A549 (cell line): ENCODE measurements around the gene NAXD. TPM values are rescaled to one million over a fixed set of nuclear protein-coding genes. Genes with fewer than 3 reads are reported as not detected.

Source experiments
- ATAC-seq, 2 experiments: fragments of 200-7000 bp in 1 of 2; fragments of >200 bp in 1 of 2; cut with Nextera tagmentation in 1 of 2; cut with Tn5 transposase in 1 of 2; 3 replicates each; pipeline versions ENCODE4 v1.8.0 to v1.9.1; 2018 to 2020; ENCODE audit warnings: mild to moderate bottlenecking in 1 of 2, moderate library complexity in 1 of 2
- CTCF ChIA-PET: fragments of 300-600 bp; sonication (Branson Sonifier 250); formaldehyde crosslinking; extraction: SDS; loops from one replicate; lab custom pipeline; 2021; ENCODE audit warnings: antibody characterized with exemption, inconsistent platforms; lab: Yijun Ruan, JAX
- POLR2A ChIA-PET: fragments of 350-600 bp; formaldehyde crosslinking; extraction: SDS; loops from one replicate; lab custom pipeline; 2021; ENCODE audit warnings: antibody characterized with exemption, inconsistent platforms; lab: Yijun Ruan, JAX
- DNase-seq, 2 experiments: peaks; one replicate each; pipeline versions ENCODE4 v3.0.0 to v3.0.0-alpha.2; 2011 to 2016; ENCODE audit warnings: low read depth in 1 of 2, low spot score in 1 of 2
- FAIRE-seq: peaks from 2 replicates; lab custom pipeline; 2011; peaks lifted over from hg19 to GRCh38; lab: Jason Lieb, UNC
- H3K27ac ChIP-seq, 2 experiments: fragments of >200 bp; sonication (Bioruptor Twin); formaldehyde crosslinking; 3 replicates each; pipeline ENCODE4 v1.5.1; 2016 to 2017
- H3K4me1 ChIP-seq: fragments of >200 bp; sonication (Bioruptor Twin); formaldehyde crosslinking; 3 replicates; pipeline ENCODE4 v1.6.1; 2016
- H3K4me2 ChIP-seq: fragments of >200 bp; sonication (Bioruptor Twin); formaldehyde crosslinking; 3 replicates; pipeline ENCODE4 v1.6.1; 2016
- H3K4me3 ChIP-seq: fragments of >200 bp; sonication (Bioruptor Twin); formaldehyde crosslinking; 3 replicates; pipeline ENCODE4 v1.5.1; 2016
- H3K9me3 ChIP-seq: fragments of >200 bp; sonication (Bioruptor Twin); formaldehyde crosslinking; 3 replicates; pipeline ENCODE4 v1.6.1; 2016
- BHLHE40 ChIP-seq: IDR thresholded peaks from 2 replicates; pipeline ENCODE4 v1.6.1; 2012; ENCODE audit warnings: low read depth, low read length, inconsistent platforms
- CHD2 ChIP-seq: fragments of 150-350 bp; IDR thresholded peaks from 2 replicates; pipeline ENCODE4 v1.6.1; 2014; ENCODE audit warnings: low read length; ENCODE audit not compliant: partially characterized antibody
- EP300 ChIP-seq, 2 experiments: fragments of >200 bp; sonication (Bioruptor Twin); formaldehyde crosslinking; IDR thresholded peaks; 2 replicates in 1 of 2; 3 replicates in 1 of 2; pipeline ENCODE4 v1.6.1; 2016 to 2017
- ESRRA ChIP-seq: fragments of 150-350 bp; IDR thresholded peaks from 2 replicates; pipeline ENCODE4 v1.6.1; 2014; ENCODE audit warnings: mild to moderate bottlenecking, low read length, borderline replicate concordance
- FOXS1 ChIP-seq: fragments of 250-450 bp; sonication (Bioruptor Pico); IDR thresholded peaks from 2 replicates; pipeline ENCODE4 v1.5.0; 2020; ENCODE audit warnings: mild to moderate bottlenecking, moderate library complexity
- HOXA7 ChIP-seq: fragments of 250-450 bp; sonication (Bioruptor Pico); IDR thresholded peaks from 2 replicates; pipeline ENCODE4 v1.5.0; 2020; ENCODE audit warnings: mild to moderate bottlenecking, moderate library complexity
- KDM1A ChIP-seq: fragments of 200-600 bp; sonication (generic); IDR thresholded peaks from 2 replicates; pipeline ENCODE4 v1.6.1; 2016; ENCODE audit warnings: low read depth, mild to moderate bottlenecking
- KDM5A ChIP-seq: fragments of 200-600 bp; sonication (generic); IDR thresholded peaks from 2 replicates; pipeline ENCODE4 v1.6.1; 2016; ENCODE audit warnings: antibody characterized with exemption, mild to moderate bottlenecking
- MAFK ChIP-seq: fragments of 450-650 bp; IDR thresholded peaks from 2 replicates; pipeline ENCODE4 v1.6.1; 2014; ENCODE audit not compliant: partially characterized antibody
- MAZ ChIP-seq: fragments of 150-350 bp; IDR thresholded peaks from 2 replicates; pipeline ENCODE4 v1.6.1; 2014; ENCODE audit warnings: antibody characterized with exemption, low read depth, low read length, borderline replicate concordance
- MYC ChIP-seq: IDR thresholded peaks from 2 replicates; pipeline ENCODE4 v1.6.1; 2012; ENCODE audit warnings: mild to moderate bottlenecking, inconsistent platforms, low read length, improper control_type of control experiment, borderline replicate concordance
- NR3C1 ChIP-seq: fragments of >200 bp; sonication (Bioruptor Twin); formaldehyde crosslinking; IDR thresholded peaks from 3 replicates; pipeline ENCODE4 v1.6.1; 2017
- PHF8 ChIP-seq: fragments of 200-600 bp; sonication (generic); IDR thresholded peaks from 2 replicates; pipeline ENCODE4 v1.6.1; 2016; ENCODE audit warnings: low read depth, mild to moderate bottlenecking, antibody characterized with exemption, moderate library complexity, borderline replicate concordance
- RAD21 ChIP-seq, 2 experiments: fragments of >200 bp in 1 of 2; sonication (Bioruptor Twin) in 1 of 2; formaldehyde crosslinking in 1 of 2; IDR thresholded peaks in 1 of 2; conservative IDR thresholded peaks in 1 of 2; 2 replicates in 1 of 2; 3 replicates in 1 of 2; pipeline ENCODE4 v1.6.1; 2012 to 2018; ENCODE audit warnings: inconsistent platforms in 1 of 2
- RFX5 ChIP-seq: fragments of 450-650 bp; IDR thresholded peaks from 2 replicates; pipeline ENCODE4 v1.7.1; 2014; ENCODE audit warnings: antibody characterized with exemption, mild to moderate bottlenecking, moderate library complexity
- TP53 ChIP-seq: fragments of 250-450 bp; sonication (Bioruptor Pico); IDR thresholded peaks from 2 replicates; pipeline ENCODE4 v1.5.0; 2021; ENCODE audit warnings: mild to moderate bottlenecking, moderate library complexity
- ZFP36 ChIP-seq: fragments of 450-650 bp; IDR thresholded peaks from 2 replicates; pipeline ENCODE4 v1.6.1; 2014; ENCODE audit warnings: borderline replicate concordance; ENCODE audit not compliant: partially characterized antibody
- WGBS: methylation state at CpG from one replicate; pipeline ENCODE4 v1.1.6; 2017; ENCODE audit errors: missing lambda C conversion rate; 5-methylcytosine and 5-hydroxymethylcytosine counted together
- polyA plus RNA-seq, 4 experiments: library from polyadenylated mRNA; depleted of rRNA in 3 of 4; stranded (reverse); fragments of >200 nt; fragmentation: RNase III in 1 of 4; extraction: RNeasy Plus Mini Kit Qiagen cat#74134 plus additional on column Dnase treatment in 1 of 4; gene quantifications; 2 replicates in 3 of 4; 3 replicates in 1 of 4; pipeline ENCODE4 v1.2.3, GENCODE V29; 2011 to 2017
- TF ChIP-seq, protein P1 (sequence below): IDR thresholded peaks from 2 replicates; pipeline ENCODE4 v1.6.1; 2012; ENCODE audit warnings: low read depth, borderline replicate concordance
- TF ChIP-seq, protein P2 (sequence below): IDR thresholded peaks from 2 replicates; pipeline ENCODE4 v1.6.1; 2012
- TF ChIP-seq, protein P3 (sequence below): IDR thresholded peaks from 2 replicates; pipeline ENCODE4 v1.6.1; 2012
- TF ChIP-seq, protein P4 (sequence below): fragments of 450-650 bp; IDR thresholded peaks from 2 replicates; pipeline ENCODE4 v1.6.1; 2014; ENCODE audit warnings: antibody characterized with exemption

Gene NAXD
- polyA plus RNA-seq, 2 of the 4 experiments (the other 2 are of a cell fraction): 14.2 to 19.0 TPM

DNA sequence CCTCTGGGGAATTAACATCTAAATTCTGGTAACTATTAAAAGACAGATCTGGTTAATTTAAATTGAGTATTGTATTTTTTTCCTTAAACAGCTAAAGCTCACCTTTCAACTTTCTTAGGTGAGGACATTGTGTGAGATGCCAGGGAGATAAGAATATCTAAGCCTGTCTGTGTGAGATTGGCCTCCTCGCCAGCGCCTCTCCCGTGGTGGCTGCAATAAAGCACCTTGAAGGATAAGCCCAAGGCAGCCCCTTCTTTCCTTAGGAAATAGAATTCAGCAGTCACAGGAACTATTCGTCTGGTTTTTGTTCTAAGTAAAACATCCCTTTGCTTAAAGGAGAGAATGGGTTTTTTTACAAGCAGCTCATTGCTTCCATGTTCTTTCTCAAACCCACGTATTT lies 24.6 kb downstream of the NAXD start:
- Histone ChIP-seq H3K4me3 (no peak overlapping the region), H3K4me2 (no peak overlapping the region), H3K27ac (no peak overlapping the region), H3K9me3 (no peaks in the 10 kb centered on the region), H3K4me1 (no peaks in the 10 kb centered on the region; the same call in 2 of the 3 replicates)
- WGBS: 83% methylated on average over 5 of the region's 5 CpGs
- ChIA-PET CTCF (interaction anchor here (1.0 to 2.1 kb wide), 4 partner anchors 9 to 184 kb away, joined by 3 to 7 read pairs (median 4); no protein-coding TSS in a partner anchor), POLR2A (interaction anchor here (0.6 to 0.9 kb wide), 2 partner anchors 45 to 75 kb away, joined by 3 to 4 read pairs; no protein-coding TSS in a partner anchor)
- FAIRE-seq (no peak), DNase-seq (no peak), ATAC-seq (no peak)
- TF ChIP-seq BHLHE40 (no peak), TP53 (CRISPR knock-in tag) (no peak), ESRRA (no peak), KDM5A (no peak), FOXS1 (CRISPR knock-in tag) (no peak), PHF8 (no peak), CHD2 (no peak), KDM1A (no peak), ZFP36 (no peak)
- TF ChIP-seq, protein P1, sequence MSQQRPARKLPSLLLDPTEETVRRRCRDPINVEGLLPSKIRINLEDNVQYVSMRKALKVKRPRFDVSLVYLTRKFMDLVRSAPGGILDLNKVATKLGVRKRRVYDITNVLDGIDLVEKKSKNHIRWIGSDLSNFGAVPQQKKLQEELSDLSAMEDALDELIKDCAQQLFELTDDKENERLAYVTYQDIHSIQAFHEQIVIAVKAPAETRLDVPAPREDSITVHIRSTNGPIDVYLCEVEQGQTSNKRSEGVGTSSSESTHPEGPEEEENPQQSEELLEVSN: no peak
- TF ChIP-seq, protein P2, sequence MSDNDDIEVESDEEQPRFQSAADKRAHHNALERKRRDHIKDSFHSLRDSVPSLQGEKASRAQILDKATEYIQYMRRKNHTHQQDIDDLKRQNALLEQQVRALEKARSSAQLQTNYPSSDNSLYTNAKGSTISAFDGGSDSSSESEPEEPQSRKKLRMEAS: no peak
- TF ChIP-seq, protein P3, sequence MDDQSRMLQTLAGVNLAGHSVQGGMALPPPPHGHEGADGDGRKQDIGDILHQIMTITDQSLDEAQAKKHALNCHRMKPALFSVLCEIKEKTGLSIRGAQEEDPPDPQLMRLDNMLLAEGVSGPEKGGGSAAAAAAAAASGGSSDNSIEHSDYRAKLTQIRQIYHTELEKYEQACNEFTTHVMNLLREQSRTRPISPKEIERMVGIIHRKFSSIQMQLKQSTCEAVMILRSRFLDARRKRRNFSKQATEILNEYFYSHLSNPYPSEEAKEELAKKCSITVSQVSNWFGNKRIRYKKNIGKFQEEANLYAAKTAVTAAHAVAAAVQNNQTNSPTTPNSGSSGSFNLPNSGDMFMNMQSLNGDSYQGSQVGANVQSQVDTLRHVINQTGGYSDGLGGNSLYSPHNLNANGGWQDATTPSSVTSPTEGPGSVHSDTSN: no peak

DNA sequence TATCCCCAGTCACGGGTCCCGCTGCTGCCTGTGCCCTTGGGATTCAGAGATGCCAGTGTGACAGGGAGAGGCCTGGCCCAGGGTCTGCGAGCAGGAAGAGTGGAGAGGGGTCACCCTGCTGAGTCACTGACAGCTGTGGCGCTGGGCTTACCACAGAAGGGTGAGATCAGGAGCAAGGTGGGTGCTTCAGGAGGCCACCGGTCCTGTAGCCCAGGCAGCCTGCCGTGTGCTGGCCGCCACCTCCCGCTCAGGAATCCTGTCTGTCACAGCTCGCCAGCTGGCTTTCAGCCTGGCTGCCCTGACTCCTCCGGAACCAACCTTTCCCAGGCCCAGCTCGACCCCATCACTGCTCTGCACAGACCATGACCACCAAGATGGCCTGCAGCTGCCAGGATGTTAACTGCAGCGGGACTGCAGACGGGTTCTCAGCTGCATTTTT lies 25.3 kb downstream of the NAXD start:
- DNase-seq (no peak), ATAC-seq (no peak), FAIRE-seq (no peak)
- H3K9me3 ChIP-seq: no peaks in the 10 kb centered on the region
- TF ChIP-seq CHD2 (no peak), NR3C1 (no peak), MYC (no peak), RAD21 (conservative IDR thresholded peaks at IDR 0.05 in 1 of 2, IDR thresholded peaks at IDR 0.05 in 1 of 2) (no peak), HOXA7 (CRISPR knock-in tag) (no peak), RFX5 (no peak), EP300 (IDR thresholded peaks at IDR 0.05) (no peak), MAZ (no peak), KDM1A (no peak)
- no peak overlapping the region for H3K4me2 ChIP-seq
- no peaks in the 10 kb centered on the region for H3K4me1 ChIP-seq
- POLR2A ChIA-PET: no interaction called here
- H3K27ac ChIP-seq: no peak overlapping the region
- no peak overlapping the region for H3K4me3 ChIP-seq
- CTCF ChIA-PET: interaction anchor here (1.0 to 2.1 kb wide), 3 partner anchors 10 to 185 kb away, joined by 3 to 7 read pairs (median 3); no protein-coding TSS in a partner anchor
- 98% methylated on average over 11 of the region's 13 CpGs for WGBS

DNA sequence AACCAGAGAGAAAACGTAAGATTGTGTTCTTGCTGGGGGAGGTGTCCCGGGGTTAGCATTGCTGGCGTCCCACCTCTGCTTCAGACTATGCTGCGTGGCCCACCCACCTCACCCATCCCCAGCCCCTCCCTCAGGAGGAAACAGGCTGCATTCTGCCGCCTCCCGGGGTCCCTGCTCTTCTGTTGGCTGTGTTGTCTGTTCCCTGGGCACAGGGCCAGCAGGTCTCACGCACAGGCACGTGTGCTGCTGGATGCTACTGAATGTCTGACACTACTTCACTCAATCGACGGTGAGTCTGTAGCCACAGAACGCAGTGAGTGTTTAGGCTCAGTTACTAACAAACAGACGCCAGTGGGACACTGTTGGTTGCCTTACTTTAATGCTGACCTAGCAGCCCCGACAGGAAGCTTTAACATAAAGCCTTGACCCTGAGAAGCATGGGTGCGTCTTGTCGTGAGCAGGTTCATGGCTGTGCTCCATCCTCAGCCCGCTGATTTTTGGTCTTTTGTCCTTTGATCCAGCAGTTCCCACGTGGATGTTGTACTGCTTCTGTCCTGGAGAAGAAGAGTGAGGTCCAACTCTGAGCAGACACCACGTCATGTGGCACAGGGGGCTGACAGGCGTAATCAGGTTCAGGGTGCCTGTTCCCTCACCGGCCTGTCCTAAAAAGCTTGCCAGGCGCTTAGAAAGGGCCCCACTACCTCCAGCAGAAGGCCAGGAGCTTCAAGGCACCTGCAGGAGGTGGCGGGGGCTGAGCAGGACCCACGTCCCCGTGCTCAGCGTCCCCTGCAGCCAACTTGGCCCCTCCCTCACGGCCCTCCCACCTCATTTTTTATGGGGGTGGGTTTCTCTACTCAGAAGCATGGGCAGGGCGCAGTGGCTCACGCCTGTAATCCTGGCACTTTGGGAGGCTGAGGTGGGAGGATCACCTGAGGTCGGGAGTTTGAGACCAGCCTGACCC lies 26.0 kb downstream of the NAXD start:
- H3K4me2 ChIP-seq: no peak overlapping the region
- 91% methylated on average over 24 of the region's 29 CpGs for WGBS
- no peaks in the 10 kb centered on the region for H3K4me1 ChIP-seq
- CTCF ChIA-PET: interaction anchor here (1.3 kb wide), 1 partner anchor 47 kb away, joined by 3 read pairs; no protein-coding TSS in a partner anchor
- ATAC-seq (no peak), FAIRE-seq (no peak), DNase-seq (no peak)
- H3K4me3 ChIP-seq: no peak overlapping the region
- H3K27ac ChIP-seq: no peak overlapping the region
- POLR2A ChIA-PET: no interaction called here
- no peaks in the 10 kb centered on the region for H3K9me3 ChIP-seq
- peak; percentile 16 for TF ChIP-seq MAFK
- TF ChIP-seq, protein P4, sequence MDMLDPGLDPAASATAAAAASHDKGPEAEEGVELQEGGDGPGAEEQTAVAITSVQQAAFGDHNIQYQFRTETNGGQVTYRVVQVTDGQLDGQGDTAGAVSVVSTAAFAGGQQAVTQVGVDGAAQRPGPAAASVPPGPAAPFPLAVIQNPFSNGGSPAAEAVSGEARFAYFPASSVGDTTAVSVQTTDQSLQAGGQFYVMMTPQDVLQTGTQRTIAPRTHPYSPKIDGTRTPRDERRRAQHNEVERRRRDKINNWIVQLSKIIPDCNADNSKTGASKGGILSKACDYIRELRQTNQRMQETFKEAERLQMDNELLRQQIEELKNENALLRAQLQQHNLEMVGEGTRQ: no peak
